ENCODE measurements around the gene PEX11B.

The PEX11B gene

GRCh38 chr1:145885738-145886287 lies 32.7 kb downstream of the PEX11B start, which contains the start of gene ANKRD35:
TSS of gene ANKRD35 (minus strand) at chr1:145885866. CDS start at chr1:145885758, 108 bp downstream.
- TF ChIP-seq EZH2 (IDR thresholded peaks at IDR 0.05; ENCODE audit: borderline replicate concordance, low read depth, low read length, severe bottlenecking) (no peak), CTCF (IDR thresholded peaks at IDR 0.05; ENCODE audit: borderline replicate concordance, extremely low read depth, low read length, poor library complexity, severe bottlenecking) (no peak)
- DNase-seq: peak; percentile 87
- no peaks in the 10 kb centered on the region for H3K9me3 ChIP-seq (ENCODE audit: insufficient read depth, low read length, severe bottlenecking)
- H3K36me3 ChIP-seq (ENCODE audit: insufficient read depth, low read length): no peaks in the 10 kb centered on the region
- H3K79me2 ChIP-seq (ENCODE audit: insufficient read depth, low read length): no peaks in the 10 kb centered on the region
- H3K27me3 ChIP-seq (ENCODE audit: insufficient read depth, low read length, poor library complexity): peaks cover 31% of the 10 kb centered on the region
- no peak within 1 kb of the TSS for H3K27ac ChIP-seq (ENCODE audit: low read length)
- peak within 1 kb of the TSS; percentile 13 to 62; a peak in 3 of 4 replicates for H3K4me3 ChIP-seq (ENCODE audit: low read depth in 1 of 2, low read length in 2 of 2)
- no peaks in the 10 kb centered on the region for H4K20me1 ChIP-seq (ENCODE audit: insufficient read depth, low read length)
- ATAC-seq (ENCODE audit: insufficient read depth, low read depth): peak; percentile 99
- H3K9ac ChIP-seq (ENCODE audit: low read depth, low read length): no peak within 1 kb of the TSS
- H2AFZ ChIP-seq (ENCODE audit: low read depth, low read length): peak within 1 kb of the TSS; percentile 62
- peaks cover 14% of the 10 kb centered on the region for H3K4me1 ChIP-seq (ENCODE audit: insufficient read depth, low read length)
- H3K4me2 ChIP-seq (ENCODE audit: insufficient read depth, low read length): peak within 1 kb of the TSS; percentile 76

- TF ChIP-seq CTCF (IDR thresholded peaks at IDR 0.05; ENCODE audit: borderline replicate concordance, extremely low read depth, low read length, poor library complexity, severe bottlenecking): no peak
- peak; percentile 2 for TF ChIP-seq EZH2 (IDR thresholded peaks at IDR 0.05; ENCODE audit: borderline replicate concordance, low read depth, low read length, severe bottlenecking)
- Histone ChIP-seq H3K36me3 (ENCODE audit: insufficient read depth, low read length) (no peaks in the 10 kb centered on the region), H3K79me2 (ENCODE audit: insufficient read depth, low read length) (no peaks in the 10 kb centered on the region), H3K4me2 (ENCODE audit: insufficient read depth, low read length) (no peak overlapping the region), H2AFZ (ENCODE audit: low read depth, low read length) (no peak overlapping the region), H3K9me3 (ENCODE audit: insufficient read depth, low read length, severe bottlenecking) (no peaks in the 10 kb centered on the region), H3K4me3 (ENCODE audit: low read depth in 1 of 2, low read length in 2 of 2) (no peak overlapping the region), H4K20me1 (ENCODE audit: insufficient read depth, low read length) (no peaks in the 10 kb centered on the region), H3K4me1 (ENCODE audit: insufficient read depth, low read length) (peaks cover 14% of the 10 kb centered on the region), H3K27ac (ENCODE audit: low read length) (no peak overlapping the region), H3K27me3 (ENCODE audit: insufficient read depth, low read length, poor library complexity) (peaks cover 31% of the 10 kb centered on the region), H3K9ac (ENCODE audit: low read depth, low read length) (no peak overlapping the region)
- ATAC-seq (ENCODE audit: insufficient read depth, low read depth) (no peak), DNase-seq (no peak)
Observed at GRCh38 chr1:145884675-145885074, 33.8 kb downstream of the PEX11B start.

GRCh38 chr1:145879775-145880174 lies 38.7 kb downstream of the PEX11B start:
- no peak for DNase-seq
- Histone ChIP-seq H3K9me3 (ENCODE audit: insufficient read depth, low read length, severe bottlenecking) (no peaks in the 10 kb centered on the region), H4K20me1 (ENCODE audit: insufficient read depth, low read length) (no peaks in the 10 kb centered on the region; the same call in 1 of the 2 replicates), H3K27me3 (ENCODE audit: insufficient read depth, low read length, poor library complexity) (peaks cover 36% of the 10 kb centered on the region), H3K27ac (ENCODE audit: low read length) (no peak overlapping the region), H3K4me2 (ENCODE audit: insufficient read depth, low read length) (no peak overlapping the region), H3K4me3 (ENCODE audit: low read depth in 1 of 2, low read length in 2 of 2) (no peak overlapping the region), H2AFZ (ENCODE audit: low read depth, low read length) (no peak overlapping the region), H3K79me2 (ENCODE audit: insufficient read depth, low read length) (no peaks in the 10 kb centered on the region), H3K36me3 (ENCODE audit: insufficient read depth, low read length) (no peaks in the 10 kb centered on the region), H3K9ac (ENCODE audit: low read depth, low read length) (no peak overlapping the region), H3K4me1 (ENCODE audit: insufficient read depth, low read length) (no peaks in the 10 kb centered on the region)
- TF ChIP-seq CTCF (IDR thresholded peaks at IDR 0.05; ENCODE audit: borderline replicate concordance, extremely low read depth, low read length, poor library complexity, severe bottlenecking) (no peak), EZH2 (IDR thresholded peaks at IDR 0.05; ENCODE audit: borderline replicate concordance, low read depth, low read length, severe bottlenecking) (no peak)
- no peak for ATAC-seq (ENCODE audit: insufficient read depth, low read depth)

Measured in DND-41 (cell line).